Memory B cell (primary cell): ENCODE results near the gene CLDN9.
"Not testable (repeated sequence)": the region's sequence is repeated elsewhere in the genome, so short reads cannot be mapped to it uniquely, and the experiment has no call there.

Experiments
- ATAC-seq: fragments of 150-1000 bp; cut with Tn5 transposase; 2 replicates; pipeline ENCODE4 v1.10.0; 2021; ENCODE audit warnings: low read depth, mild to moderate bottlenecking, moderate library complexity
- DNase-seq, 2 donors: peaks; one replicate each; pipeline ENCODE4 v3.0.0; 2022; ENCODE audit warnings: low spot score in 2 of 2
- H3K27ac Mint-ChIP-seq: one replicate; pipeline ENCODE4 v1.8.0; 2022; ENCODE audit warnings: mild to moderate bottlenecking, moderate library complexity, mixed read lengths
- H3K27me3 Mint-ChIP-seq: one replicate; pipeline ENCODE4 v1.8.0; 2022; ENCODE audit warnings: mixed read lengths
- H3K36me3 Mint-ChIP-seq: one replicate; pipeline ENCODE4 v1.8.0; 2022; ENCODE audit warnings: mild to moderate bottlenecking, mixed read lengths
- H3K4me1 Mint-ChIP-seq: one replicate; pipeline ENCODE4 v1.8.0; 2022; ENCODE audit warnings: mixed read lengths
- H3K4me3 Mint-ChIP-seq: one replicate; pipeline ENCODE4 v1.8.0; 2022; ENCODE audit warnings: mild to moderate bottlenecking, moderate library complexity, mixed read lengths
- H3K9me3 Mint-ChIP-seq: one replicate; pipeline ENCODE4 v1.8.0; 2022; ENCODE audit warnings: mixed read lengths

CLDN9 gene

GRCh38 chr16:3052571-3053329 is 40.0 kb downstream of the CLDN9 start:
- not testable (repeated sequence) for DNase-seq, H3K9me3 Mint-ChIP-seq, H3K36me3 Mint-ChIP-seq, H3K27me3 Mint-ChIP-seq, ATAC-seq, H3K27ac Mint-ChIP-seq, H3K4me3 Mint-ChIP-seq
- peaks cover 17% of the 10 kb centered on the region for H3K4me1 Mint-ChIP-seq

- not testable (repeated sequence) for DNase-seq
Observed at GRCh38 chr16:3053330-3053710, 40.6 kb downstream of the CLDN9 start.

GRCh38 chr16:3054965-3055733 is 42.4 kb downstream of the CLDN9 start:
- DNase-seq = no peak
- Mint-ChIP-seq H3K4me3 (no peak overlapping the region), H3K27ac (no peak overlapping the region), H3K27me3 (no peaks in the 10 kb centered on the region), H3K4me1 (peaks cover 22% of the 10 kb centered on the region), H3K9me3 (no peaks in the 10 kb centered on the region), H3K36me3 (peaks cover 6% of the 10 kb centered on the region)
- no peak for ATAC-seq

More at GRCh38 chr16:3053330-3053710, 40.6 kb downstream of the CLDN9 start:
- not testable (repeated sequence) for H3K36me3 Mint-ChIP-seq, H3K27me3 Mint-ChIP-seq, H3K9me3 Mint-ChIP-seq, ATAC-seq, H3K27ac Mint-ChIP-seq, H3K4me3 Mint-ChIP-seq
- peaks cover 17% of the 10 kb centered on the region for H3K4me1 Mint-ChIP-seq

- H3K9me3 Mint-ChIP-seq, H3K27ac Mint-ChIP-seq, ATAC-seq, H3K36me3 Mint-ChIP-seq, DNase-seq, H3K4me3 Mint-ChIP-seq, H3K27me3 Mint-ChIP-seq: not testable (repeated sequence)
- peaks cover 22% of the 10 kb centered on the region for H3K4me1 Mint-ChIP-seq
Observed at GRCh38 chr16:3055734-3056115, 43.0 kb downstream of the CLDN9 start.

- Mint-ChIP-seq H3K27me3 (no peaks in the 10 kb centered on the region), H3K36me3 (peaks cover 6% of the 10 kb centered on the region), H3K4me3 (no peak overlapping the region), H3K4me1 (peaks cover 22% of the 10 kb centered on the region), H3K27ac (no peak overlapping the region), H3K9me3 (no peaks in the 10 kb centered on the region)
- ATAC-seq (no peak), DNase-seq (no peak)
Observed at GRCh38 chr16:3056336-3057180, 43.8 kb downstream of the CLDN9 start.

- Mint-ChIP-seq H3K4me3 (peak overlapping the region; percentile 8), H3K27me3 (no peaks in the 10 kb centered on the region), H3K4me1 (peaks cover 22% of the 10 kb centered on the region), H3K36me3 (peaks cover 6% of the 10 kb centered on the region), H3K9me3 (no peaks in the 10 kb centered on the region), H3K27ac (no peak overlapping the region)
- DNase-seq (no peak), ATAC-seq (no peak)
Observed at GRCh38 chr16:3057181-3058138, 44.7 kb downstream of the CLDN9 start.

GRCh38 chr16:3058139-3059030 is 45.7 kb downstream of the CLDN9 start:
- ATAC-seq (peak; percentile 59), DNase-seq (peak; percentile 37)
- Mint-ChIP-seq H3K27me3 (no peaks in the 10 kb centered on the region), H3K9me3 (no peaks in the 10 kb centered on the region), H3K27ac (peak overlapping the region; percentile 67), H3K4me3 (peak overlapping the region; percentile 89), H3K36me3 (peaks cover 6% of the 10 kb centered on the region), H3K4me1 (peaks cover 22% of the 10 kb centered on the region)

GRCh38 chr16:3059041-3059722 is 46.5 kb downstream of the CLDN9 start:
- H3K4me1 Mint-ChIP-seq = peaks cover 15% of the 10 kb centered on the region
- no peaks in the 10 kb centered on the region for H3K9me3 Mint-ChIP-seq
- ATAC-seq = peak; percentile 92
- H3K4me3 Mint-ChIP-seq = peak overlapping the region; percentile 89
- H3K27ac Mint-ChIP-seq = peak overlapping the region; percentile 67
- peak; percentile 87 to 91 for DNase-seq
- no peaks in the 10 kb centered on the region for H3K36me3 Mint-ChIP-seq
- H3K27me3 Mint-ChIP-seq = no peaks in the 10 kb centered on the region

- H3K4me1 Mint-ChIP-seq = peaks cover 12% of the 10 kb centered on the region
- no peaks in the 10 kb centered on the region for H3K27me3 Mint-ChIP-seq
- no peak for ATAC-seq
- no peaks in the 10 kb centered on the region for H3K36me3 Mint-ChIP-seq
- H3K27ac Mint-ChIP-seq = peak overlapping the region; percentile 45
- H3K4me3 Mint-ChIP-seq = peak overlapping the region; percentile 89
- no peak for DNase-seq
- H3K9me3 Mint-ChIP-seq = no peaks in the 10 kb centered on the region
Observed at GRCh38 chr16:3059723-3060242, 47.1 kb downstream of the CLDN9 start.

- Mint-ChIP-seq H3K27ac (no peak overlapping the region), H3K4me1 (peaks cover 7% of the 10 kb centered on the region), H3K27me3 (no peaks in the 10 kb centered on the region), H3K9me3 (no peaks in the 10 kb centered on the region), H3K36me3 (no peaks in the 10 kb centered on the region), H3K4me3 (peak overlapping the region; percentile 89)
- DNase-seq (no peak), ATAC-seq (no peak)
Observed at GRCh38 chr16:3060339-3061127, 47.8 kb downstream of the CLDN9 start.

GRCh38 chr16:3062553-3062952 is 49.8 kb downstream of the CLDN9 start:
- Mint-ChIP-seq H3K4me3 (no peak overlapping the region), H3K27ac (no peak overlapping the region)

More at GRCh38 chr16:3062553-3062952, 49.8 kb downstream of the CLDN9 start:
- Mint-ChIP-seq H3K4me1 (peaks cover 5% of the 10 kb centered on the region), H3K36me3 (no peaks in the 10 kb centered on the region), H3K27me3 (peaks cover 1% of the 10 kb centered on the region), H3K9me3 (no peaks in the 10 kb centered on the region)
- ATAC-seq = no peak
- DNase-seq = no peak
